ENCODE data around the gene CATSPERD. TPM values are rescaled to one million over a fixed set of nuclear protein-coding genes. Genes with fewer than 3 reads are reported as not detected.

CATSPERD gene
- total and polyA plus RNA-seq, 2 of the 4 experiments (the other 2 are of a cell fraction): not detected

- H3K18ac ChIP-seq (ENCODE audit: low read depth, low read length): no peak overlapping the region
- no peak overlapping the region for H3K4me2 ChIP-seq (ENCODE audit: low read depth, low read length)
- no peak overlapping the region for H2BK120ac ChIP-seq (ENCODE audit: low read depth, low read length)
- H3K4ac ChIP-seq (ENCODE audit: low read depth, low read length): no peak overlapping the region
- H4K91ac ChIP-seq (ENCODE audit: insufficient read depth, low read depth, low read length): no peak overlapping the region
- no CpG with 5 or more reads among the region's 8 CpGs for WGBS, 2 experiments (ENCODE audit: extremely low coverage in 2 of 2, insufficient read length in 1 of 2)
- no TSS peak for BruUV-seq (replicated peaks)
- no peaks in the 10 kb centered on the region for H3K79me1 ChIP-seq (ENCODE audit: low read depth in 1 of 2, low read length in 2 of 2)
- no peak overlapping the region for H4K8ac ChIP-seq (ENCODE audit: low read depth in 2 of 2, low read length in 2 of 2)
- no peaks in the 10 kb centered on the region for H3K36me3 ChIP-seq (ENCODE audit: control insufficient read depth, insufficient read depth, low read length)
- H3K9me1 ChIP-seq (ENCODE audit: insufficient read depth, low read length): no peaks in the 10 kb centered on the region
- TF ChIP-seq CTCF (conservative IDR thresholded peaks at IDR 0.05; ENCODE audit: low read depth, low read length) (no peak), MXI1 (IDR thresholded peaks at IDR 0.05; ENCODE audit: borderline replicate concordance, low read depth, low read length) (no peak), MAFK (IDR thresholded peaks at IDR 0.05; ENCODE audit: low read depth, low read length) (no peak), POLR2A (IDR thresholded peaks at IDR 0.05; ENCODE audit: low read depth, low read length) (no peak), BHLHE40 (IDR thresholded peaks at IDR 0.05; ENCODE audit: low read depth, low read length) (no peak), CHD1 (IDR thresholded peaks at IDR 0.05; ENCODE audit: low read depth, low read length) (no peak), RAD21 (IDR thresholded peaks at IDR 0.05; ENCODE audit: low read length) (no peak), CEBPB (IDR thresholded peaks at IDR 0.05; ENCODE audit: low read depth, low read length) (no peak), MAZ (IDR thresholded peaks at IDR 0.05; ENCODE audit: borderline replicate concordance, low read depth, low read length) (no peak), FOS (IDR thresholded peaks at IDR 0.05; ENCODE audit: low read depth, low read length) (no peak), USF2 (IDR thresholded peaks at IDR 0.05; ENCODE audit: low read depth, low read length) (no peak), ELK1 (IDR thresholded peaks at IDR 0.05; ENCODE audit: borderline replicate concordance, low read depth, low read length) (no peak), RFX5 (IDR thresholded peaks at IDR 0.05; ENCODE audit: low read depth, low read length) (no peak), NFE2L2 (IDR thresholded peaks at IDR 0.05; ENCODE audit: low read depth, low read length) (no peak), SMC3 (IDR thresholded peaks at IDR 0.05; ENCODE audit: low read depth, low read length) (no peak), RCOR1 (IDR thresholded peaks at IDR 0.05; ENCODE audit: insufficient replicate concordance, low read length) (no peak)
- no peak for ATAC-seq (ENCODE audit: low read depth)
- peaks cover 20% of the 10 kb centered on the region; the same call in 1 of the 2 replicates for H3K27me3 ChIP-seq (ENCODE audit: control insufficient read depth, insufficient read depth, low read length)
- H2AFZ ChIP-seq (replicated peaks; ENCODE audit: low read length, poor library complexity): no peak overlapping the region
- H2AK5ac ChIP-seq (ENCODE audit: low read depth, low read length): no peak overlapping the region
- no peaks in the 10 kb centered on the region for H4K20me1 ChIP-seq (ENCODE audit: insufficient read depth, low read length)
- dilution Hi-C loops (cut with HindIII; ENCODE audit: low sequenced_read_pairs, unreplicated experiment) (no loop called here), in situ Hi-C loops (cut with MboI; ENCODE audit: low sequenced_read_pairs) (no loop called here), intact Hi-C loops (cut with micrococcal nuclease) (loop anchor here (10.0 kb wide), 1 partner anchor 657 kb away; the partner anchor contains the start of gene SLC25A23)
- no peak overlapping the region for H3K9ac ChIP-seq (ENCODE audit: low read depth, low read length)
- no peak overlapping the region for H4K5ac ChIP-seq (ENCODE audit: low read depth, low read length)
- H3K9me3 ChIP-seq (ENCODE audit: control insufficient read depth, insufficient read depth, low read length): no peaks in the 10 kb centered on the region
- H3K4me3 ChIP-seq (ENCODE audit: insufficient read depth, low read depth, low read length): no peak overlapping the region
- H3K4me1 ChIP-seq (ENCODE audit: control insufficient read depth, insufficient read depth, low read length): no peaks in the 10 kb centered on the region; the same call in 1 of the 2 replicates
- ChIA-PET CTCF (no interaction called here), POLR2A (ENCODE audit: unreplicated experiment) (no interaction called here)
- no peak overlapping the region for H3K56ac ChIP-seq (ENCODE audit: extremely low read depth, insufficient read depth, low read length)
- no peak overlapping the region for H2BK20ac ChIP-seq (ENCODE audit: low read depth, low read length)
- no peak overlapping the region for H2AK9ac ChIP-seq (replicated peaks; ENCODE audit: low read depth, low read length, poor library complexity)
- H3K27ac ChIP-seq (ENCODE audit: insufficient read depth, low read length): no peak overlapping the region
- H3K23ac ChIP-seq (ENCODE audit: low read depth, low read length): no peak overlapping the region
- DNase-seq: no peak
- H2BK5ac ChIP-seq (ENCODE audit: low read depth, low read length, poor library complexity, severe bottlenecking): no peak overlapping the region
- no peak overlapping the region for H3K14ac ChIP-seq (replicated peaks; ENCODE audit: low read depth, low read length)
- H2BK15ac ChIP-seq (ENCODE audit: low read depth, low read length): no peak overlapping the region
Observed at GRCh38 chr19:5798244-5798643, 77.8 kb downstream of the CATSPERD start.
